BJ (cell line): Measurements from ENCODE around the gene PDZRN3. TPM values are rescaled to one million over a fixed set of nuclear protein-coding genes. Genes with fewer than 3 reads are reported as not detected.

Experiments used
- CTCF ChIA-PET: fragments of 350-600 bp; formaldehyde crosslinking; extraction: SDS; loops from one replicate; lab custom pipeline; 2021; ENCODE audit warnings: antibody characterized with exemption, inconsistent platforms; lab: Yijun Ruan, JAX
- POLR2A ChIA-PET: fragments of 300-600 bp; sonication (Branson Sonifier 250); formaldehyde crosslinking; extraction: SDS; loops from one replicate; lab custom pipeline; 2021; ENCODE audit warnings: antibody characterized with exemption; lab: Charles Lee
- DNase-seq: peaks from one replicate; pipeline ENCODE4 v3.0.0-alpha.2; 2011; ENCODE audit warnings: low read depth
- H3K27me3 ChIP-seq: 2 replicates; pipeline ENCODE4 v1.6.0; 2011; ENCODE audit warnings: low read length; ENCODE audit not compliant: control insufficient read depth, insufficient read depth
- H3K36me3 ChIP-seq: 2 replicates; pipeline ENCODE4 v1.5.1; 2011; ENCODE audit warnings: low read length; ENCODE audit not compliant: control insufficient read depth, insufficient read depth
- H3K4me3 ChIP-seq: 2 replicates; pipeline ENCODE4 v1.5.1; 2011; ENCODE audit warnings: low read depth, mild to moderate bottlenecking, control low read depth, low read length
- CTCF ChIP-seq: IDR thresholded peaks from 2 replicates; pipeline ENCODE4 v1.5.1; 2011; ENCODE audit warnings: low read depth, mild to moderate bottlenecking, control low read depth, inconsistent platforms, low read length, moderate library complexity; ENCODE audit not compliant: insufficient read depth
- polyA plus RNA-seq: library from polyadenylated mRNA; depleted of rRNA; stranded (reverse); fragments of >200 nt; gene quantifications from 2 replicates; pipeline ENCODE4 v1.2.3, GENCODE V29; 2011

The PDZRN3 gene
- polyA plus RNA-seq, 1 experiment: 4.9 TPM

GRCh38 chr3:73575953-73576352 is 48.8 kb downstream of the PDZRN3 start:
- no peak overlapping the region for H3K4me3 ChIP-seq
- CTCF ChIA-PET: interaction anchor here (0.6 to 1.0 kb wide), 2 partner anchors 23 to 191 kb away, joined by 3 read pairs; no protein-coding TSS in a partner anchor
- POLR2A ChIA-PET: no interaction called here
- no peaks in the 10 kb centered on the region for H3K36me3 ChIP-seq
- no peaks in the 10 kb centered on the region for H3K27me3 ChIP-seq
- no peak for TF ChIP-seq CTCF
- no peak for DNase-seq

DNA sequence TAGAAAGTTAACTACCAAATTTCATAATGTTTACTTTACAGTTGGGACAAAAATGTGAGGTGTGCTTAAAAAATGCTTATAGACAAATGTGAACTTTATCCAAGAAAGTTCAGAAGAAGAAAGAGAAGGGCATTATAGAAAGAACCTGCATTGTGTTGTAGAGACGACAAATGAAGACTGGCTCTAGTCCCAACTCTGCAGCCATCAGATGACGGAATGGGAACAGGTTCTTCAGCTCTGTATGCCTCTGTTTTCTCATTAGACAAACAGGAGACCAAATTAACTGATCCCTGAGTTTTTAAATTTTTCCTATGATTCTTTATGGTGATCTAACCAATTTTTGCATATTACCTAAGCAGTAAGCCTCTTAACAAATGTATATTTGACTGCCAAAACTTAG is 49.2 kb downstream of the PDZRN3 start:
- TF ChIP-seq CTCF: no peak
- ChIA-PET POLR2A (no interaction called here), CTCF (interaction anchor here (1.0 kb wide), 1 partner anchor 192 kb away, joined by 3 read pairs; no protein-coding TSS in a partner anchor)
- H3K36me3 ChIP-seq: no peaks in the 10 kb centered on the region
- H3K27me3 ChIP-seq: no peaks in the 10 kb centered on the region
- H3K4me3 ChIP-seq: no peak overlapping the region
- no peak for DNase-seq

DNA sequence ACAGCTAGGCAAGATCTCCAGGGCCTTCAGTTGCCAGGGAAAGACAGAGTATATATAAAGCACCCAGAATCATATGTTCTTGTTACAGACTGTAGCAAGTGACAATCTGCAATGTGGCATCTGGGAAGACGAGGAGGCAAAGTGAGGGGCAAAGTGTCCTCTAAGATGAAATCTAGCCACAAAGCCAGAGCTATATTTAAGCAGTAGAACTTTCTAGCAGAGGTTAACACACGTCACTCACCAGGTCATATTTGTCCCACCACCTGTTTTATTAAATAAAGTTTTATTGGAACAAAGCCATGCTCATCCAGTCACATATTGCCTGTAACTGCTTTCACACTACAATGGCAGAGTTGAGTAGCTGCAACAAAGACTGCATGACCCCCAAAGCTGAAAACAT is 51.5 kb downstream of the PDZRN3 start:
- POLR2A ChIA-PET: no interaction called here
- CTCF ChIA-PET: interaction anchor here (0.6 to 1.6 kb wide), 2 partner anchors 27 to 75 kb away, joined by 3 read pairs; no protein-coding TSS in a partner anchor
- no peak for DNase-seq
- H3K27me3 ChIP-seq: no peaks in the 10 kb centered on the region
- H3K36me3 ChIP-seq: no peaks in the 10 kb centered on the region
- no peak overlapping the region for H3K4me3 ChIP-seq
- no peak for TF ChIP-seq CTCF

DNA sequence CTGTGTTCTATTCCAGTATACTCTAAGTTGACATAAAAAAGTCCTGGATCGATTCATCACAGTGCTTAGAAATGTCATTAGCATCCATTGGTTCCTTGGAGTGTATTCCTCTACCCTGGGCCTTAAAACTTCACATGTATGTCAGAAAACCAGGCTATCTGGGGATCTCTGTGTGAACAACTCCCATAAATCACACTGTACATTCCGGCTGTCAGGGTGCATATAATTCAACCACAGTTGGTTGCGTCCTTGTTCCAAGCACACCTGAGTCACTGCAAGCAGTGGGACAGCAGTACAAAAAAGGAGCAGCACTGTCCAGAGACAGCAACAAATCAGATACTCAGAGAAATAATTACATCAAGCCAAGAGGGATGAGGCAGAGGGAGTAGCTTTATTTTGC is 52.4 kb downstream of the PDZRN3 start:
- Histone ChIP-seq H3K27me3 (no peaks in the 10 kb centered on the region), H3K4me3 (no peak overlapping the region), H3K36me3 (no peaks in the 10 kb centered on the region)
- TF ChIP-seq CTCF: no peak
- CTCF ChIA-PET: interaction anchor here (1.1 to 1.6 kb wide), 2 partner anchors 24 to 26 kb away, joined by 3 read pairs; no protein-coding TSS in a partner anchor
- no peak for DNase-seq
- POLR2A ChIA-PET: interaction anchor here (0.7 kb wide), 1 partner anchor 32 kb away, joined by 3 read pairs; no protein-coding TSS in a partner anchor

- H3K36me3 ChIP-seq: no peaks in the 10 kb centered on the region
- no peak overlapping the region for H3K4me3 ChIP-seq
- no peak for DNase-seq
- ChIA-PET CTCF (interaction anchor here (0.6 to 1.1 kb wide), 2 partner anchors 23 to 64 kb away, joined by 3 to 4 read pairs; no protein-coding TSS in a partner anchor), POLR2A (interaction anchor here (0.7 kb wide), 1 partner anchor 33 kb away, joined by 3 read pairs; no protein-coding TSS in a partner anchor)
- no peak for TF ChIP-seq CTCF
- no peaks in the 10 kb centered on the region for H3K27me3 ChIP-seq
These were observed 53.4 kb downstream of the PDZRN3 start for GRCh38 chr3:73571238-73571794.
